ENCODE results near the gene FMNL1.

Gene FMNL1

GRCh38 chr17:45258981-45259380 lies 37.3 kb downstream of the FMNL1 start:
- no peak for DNase-seq

GRCh38 chr17:45260204-45260783 lies 38.6 kb downstream of the FMNL1 start:
- DNase-seq = no peak

- peak; percentile 70 for DNase-seq
Observed at GRCh38 chr17:45261577-45262515, 40.2 kb downstream of the FMNL1 start, which contains the start of gene SPATA32. Gene SPATA32 (minus strand): TSS chr17:45262094. CDS start chr17:45262016, 78 bp downstream.

DNA sequence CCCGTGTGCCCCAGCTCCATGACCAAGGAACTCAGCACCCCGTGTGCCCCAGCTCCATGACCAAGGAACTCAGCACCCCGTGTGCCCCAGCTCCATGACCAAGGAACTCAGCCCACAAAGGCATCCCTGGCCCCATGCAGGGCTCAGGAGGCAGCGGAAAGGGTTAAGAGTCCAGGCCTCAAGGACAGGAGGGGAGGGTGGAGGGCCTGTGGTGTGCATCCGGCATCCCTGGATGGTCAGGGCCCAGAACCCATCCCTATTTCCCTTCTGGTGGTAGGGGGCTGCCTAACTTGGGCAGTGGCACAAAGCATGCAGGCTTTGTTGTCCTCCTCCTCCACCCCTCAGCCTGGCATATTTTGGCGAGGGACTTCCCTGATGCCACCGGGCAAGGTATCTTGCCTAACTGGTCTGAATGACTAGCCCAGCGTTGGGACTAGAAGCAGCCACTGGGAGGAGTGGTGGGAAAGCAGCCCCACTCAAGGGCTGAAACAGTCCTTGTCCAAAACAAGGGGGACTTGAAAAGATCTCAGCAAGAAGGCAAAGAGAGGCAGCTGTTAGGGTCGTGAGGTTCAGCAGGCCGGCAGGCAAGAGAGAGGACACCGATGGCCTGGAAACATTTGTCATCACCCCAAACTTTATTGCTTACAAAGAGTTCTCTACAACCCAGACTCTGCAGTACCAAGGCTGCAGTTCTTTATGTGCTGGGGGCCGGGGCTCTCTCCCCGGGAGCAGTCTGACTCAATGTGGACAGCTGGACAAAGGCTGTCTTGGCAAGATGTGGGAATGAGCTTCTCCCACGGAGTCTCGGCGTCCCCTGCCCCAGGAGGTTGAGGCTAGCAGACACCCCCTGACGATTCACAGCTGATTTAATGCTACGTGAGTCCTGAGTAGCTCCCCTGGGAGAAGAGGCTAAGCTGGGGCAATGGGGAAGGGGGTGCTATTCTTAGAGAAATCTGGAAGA lies 41.1 kb downstream of the FMNL1 start:
- DNase-seq = peak; percentile 30

DNA sequence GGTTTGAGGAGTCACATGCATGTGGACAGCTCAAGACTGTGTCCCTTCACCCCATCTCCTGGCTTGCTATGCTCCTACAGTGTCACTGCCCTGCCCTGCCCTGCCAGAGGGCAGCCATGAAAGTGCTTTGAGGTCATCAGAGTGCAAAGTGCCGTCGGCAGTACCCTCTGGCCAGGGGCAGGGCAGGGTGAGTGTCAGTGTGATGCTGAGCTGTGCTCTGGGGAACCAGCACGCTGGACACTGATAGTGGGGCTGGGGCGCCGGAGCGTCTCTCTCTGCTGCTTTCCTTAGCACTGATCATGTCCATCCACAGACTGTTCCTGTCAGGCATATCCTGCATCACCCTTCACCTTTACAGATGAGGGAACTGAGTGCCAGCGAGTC lies 41.8 kb downstream of the FMNL1 start:
- no peak for DNase-seq

DNA sequence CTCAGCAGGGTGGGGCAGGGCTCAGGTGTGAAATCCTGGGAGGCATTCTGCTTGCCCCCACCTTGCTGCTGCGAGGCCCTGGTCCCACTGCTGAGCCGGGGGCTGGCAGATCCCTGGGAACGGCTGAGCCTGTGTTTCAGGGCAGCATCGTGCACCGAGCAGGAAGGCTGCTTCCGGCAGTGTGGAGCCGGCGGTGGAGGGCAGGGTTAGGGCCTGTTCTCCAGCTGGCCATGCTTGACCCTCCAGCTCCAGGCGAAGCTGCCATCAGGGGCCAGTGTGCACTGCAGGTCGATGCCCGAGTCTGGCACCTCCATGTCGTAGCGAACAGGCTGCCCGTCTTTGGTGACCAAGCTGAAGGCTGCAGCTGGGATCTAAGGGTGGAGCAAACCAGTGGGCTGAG lies 42.7 kb downstream of the FMNL1 start:
- no peak for DNase-seq

DNA sequence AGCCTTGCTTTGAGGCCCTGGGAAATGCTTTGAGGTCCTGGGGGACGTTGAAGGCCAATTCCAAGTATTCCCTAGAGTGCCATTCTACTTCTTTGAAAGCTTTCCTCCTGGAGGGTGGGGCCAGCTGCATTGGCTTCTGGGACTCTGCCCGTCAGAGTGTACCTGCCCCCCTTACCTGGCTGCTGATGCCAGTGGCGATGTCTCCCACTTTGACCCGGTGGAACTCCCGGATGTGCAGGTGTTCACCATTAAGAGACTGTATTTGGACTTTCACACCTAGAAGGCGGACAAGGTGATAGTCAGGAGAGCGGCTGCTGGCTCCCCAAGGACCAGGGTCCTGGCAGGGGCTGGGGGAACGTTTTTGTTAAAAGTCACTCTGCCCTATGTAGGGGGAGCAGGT lies 43.3 kb downstream of the FMNL1 start:
- DNase-seq = no peak

GRCh38 chr17:45265821-45266220 lies 44.1 kb downstream of the FMNL1 start:
- DNase-seq = no peak

DNA sequence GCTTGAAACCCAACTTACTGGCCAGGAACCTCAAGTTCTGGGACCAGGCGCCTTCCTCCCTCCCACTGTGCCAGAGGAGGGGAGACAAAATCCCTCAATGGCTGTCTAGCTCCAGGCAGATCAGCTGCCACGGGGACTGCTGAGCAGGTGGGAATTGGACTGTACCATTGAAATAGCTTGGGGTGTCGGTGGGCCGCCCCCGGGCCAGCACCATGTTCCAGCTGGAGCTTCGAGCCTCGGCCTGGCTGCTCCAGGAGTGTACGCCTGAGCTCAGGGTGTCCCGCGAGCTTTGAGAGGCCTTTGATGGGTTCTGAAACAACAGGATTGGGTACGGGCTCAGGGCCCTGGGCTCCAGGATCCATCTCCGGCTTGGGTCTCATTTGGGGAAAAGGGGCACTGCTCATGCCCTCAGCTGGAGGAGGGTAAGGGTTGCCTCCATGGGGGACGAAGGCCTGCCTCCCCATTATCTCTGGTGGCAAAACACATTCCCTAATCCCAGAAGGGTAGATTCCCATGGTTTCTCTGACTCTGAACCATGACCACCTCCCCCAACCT lies 44.8 kb downstream of the FMNL1 start:
- DNase-seq = no peak

DNA sequence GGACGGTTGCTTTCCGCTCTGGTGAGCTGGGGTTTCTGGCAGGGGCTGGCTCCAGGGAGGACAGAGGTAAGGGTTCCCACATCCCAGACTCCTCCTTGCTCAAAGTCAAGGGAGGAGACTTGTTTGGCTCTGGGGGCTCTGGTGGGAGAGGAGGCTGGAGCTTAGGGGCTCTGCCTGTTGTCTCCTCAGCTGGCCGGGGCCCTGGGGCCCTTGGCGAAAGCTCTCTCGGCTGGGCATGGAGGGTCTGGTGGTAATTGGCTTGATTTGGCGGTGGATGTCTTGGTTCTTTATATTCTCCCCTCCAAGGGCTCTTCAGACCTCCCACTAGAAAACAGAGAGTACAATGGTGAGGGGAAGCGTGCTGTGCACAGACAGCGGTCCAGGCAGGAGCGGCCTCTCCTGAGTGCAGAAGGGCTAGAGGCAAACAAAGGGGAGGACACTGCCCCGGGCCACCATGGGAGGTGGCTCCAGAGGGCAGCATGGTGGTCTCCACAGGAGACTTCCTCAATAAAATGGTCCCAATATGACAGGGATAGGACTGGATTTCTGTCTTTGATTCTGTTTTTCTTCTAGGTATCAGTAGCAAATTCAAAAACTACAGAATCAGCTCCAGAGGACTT lies 45.9 kb downstream of the FMNL1 start:
- no peak for DNase-seq

GRCh38 chr17:45269912-45270311 lies 48.2 kb downstream of the FMNL1 start:
- no peak for DNase-seq

DNA sequence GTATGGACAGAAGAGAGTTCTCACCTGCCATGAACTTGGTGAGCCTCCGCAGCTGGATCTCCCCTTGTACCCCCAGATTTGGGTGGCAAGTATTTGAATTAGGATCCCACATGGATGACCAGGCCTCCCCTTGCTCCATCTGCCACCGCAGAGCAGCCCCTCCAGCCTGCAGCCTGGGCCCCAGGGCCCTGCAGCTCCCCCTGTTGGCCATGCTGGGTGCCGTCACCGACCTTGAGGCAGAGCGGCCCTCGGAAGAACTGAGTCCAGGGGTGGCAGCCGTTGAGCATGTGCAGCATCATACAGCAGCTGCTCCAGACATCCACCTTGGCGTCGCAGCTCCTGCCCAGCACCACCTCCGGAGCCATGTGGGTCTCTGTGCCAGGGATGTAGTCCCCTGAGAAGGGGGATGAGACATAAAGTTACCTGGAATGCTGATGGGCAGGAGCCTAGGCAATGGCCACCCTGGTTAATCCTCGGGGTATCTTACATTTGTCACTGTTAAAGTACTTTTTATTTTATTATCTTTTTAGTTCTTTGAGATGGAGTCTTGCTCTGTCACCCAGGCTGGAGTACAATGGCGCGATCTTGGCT lies 49.2 kb downstream of the FMNL1 start:
- DNase-seq = no peak

GRCh38 chr17:45271603-45272002 lies 49.9 kb downstream of the FMNL1 start:
- DNase-seq = no peak

- no peak for DNase-seq
Observed at GRCh38 chr17:45273551-45273957, 51.9 kb downstream of the FMNL1 start.

DNA sequence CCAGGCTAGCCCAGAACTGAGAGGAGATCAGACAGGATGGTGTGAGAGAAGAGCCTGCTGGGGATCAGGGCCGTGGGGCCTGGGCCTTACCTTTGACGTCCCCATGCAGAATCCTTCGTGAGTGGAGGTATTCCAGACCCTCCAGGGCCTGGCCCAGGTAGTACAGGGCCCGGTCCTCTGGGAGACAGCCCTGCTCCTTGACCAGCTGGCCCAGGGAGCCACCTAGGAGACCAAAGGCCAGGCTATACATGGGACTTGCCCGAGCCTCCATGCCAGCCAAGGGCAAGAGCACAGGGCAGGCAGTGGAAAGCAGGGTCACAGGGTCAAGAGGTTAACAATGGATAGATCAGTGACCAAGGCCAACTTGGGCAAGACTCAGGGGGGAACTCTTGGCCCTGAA lies 52.3 kb downstream of the FMNL1 start:
- no peak for DNase-seq

GRCh38 chr17:45276031-45276430 lies 54.3 kb downstream of the FMNL1 start:
- DNase-seq = no peak

- peak; percentile 49 for DNase-seq
Observed at GRCh38 chr17:45277216-45277849, 55.6 kb downstream of the FMNL1 start.

DNA sequence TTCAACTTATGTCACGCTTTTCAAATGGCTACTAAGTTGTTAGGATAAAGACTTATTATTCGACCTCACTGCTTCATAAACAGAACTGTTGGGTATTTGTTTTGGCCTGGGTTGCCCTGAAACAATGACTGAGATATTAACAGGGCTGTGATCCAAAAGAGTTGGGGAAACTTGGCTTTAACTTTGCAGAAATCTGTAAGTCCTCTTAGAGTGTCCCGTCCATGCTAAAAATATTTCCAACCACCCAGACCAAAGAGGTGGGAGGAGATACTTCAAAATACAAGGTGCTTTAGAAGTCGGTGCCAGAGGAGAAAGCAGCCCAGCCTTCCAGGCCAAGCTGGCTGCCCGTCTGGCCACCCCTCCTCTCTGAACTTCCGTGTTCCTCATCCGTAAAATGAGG lies 56.3 kb downstream of the FMNL1 start:
- no peak for DNase-seq

DNA sequence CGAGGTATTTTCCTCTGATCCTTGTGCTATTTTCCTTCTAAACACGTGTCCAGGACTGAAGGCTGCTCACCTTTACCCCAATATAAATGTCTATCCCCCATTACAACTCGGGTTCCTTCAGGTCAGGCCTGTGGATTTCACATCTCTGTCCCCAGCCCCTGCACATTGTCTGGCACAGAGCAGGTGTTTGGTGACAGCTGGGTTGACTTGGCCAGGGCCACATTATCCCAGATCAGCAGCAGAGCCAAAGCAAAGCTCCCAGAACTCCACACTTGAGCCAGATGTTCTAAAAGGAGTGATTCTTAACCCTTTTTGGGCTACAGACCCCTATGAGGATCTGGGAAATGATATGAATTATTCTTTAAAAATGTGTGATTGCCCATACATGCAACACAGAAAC lies 58.2 kb downstream of the FMNL1 start:
- DNase-seq = no peak

GRCh38 chr17:45282683-45283644 lies 61.3 kb downstream of the FMNL1 start:
- DNase-seq = no peak

All from right kidney (tissue), 1 donor.